GM23338 (cell line): Measurements from ENCODE around the gene SESN1. TPM values are rescaled to one million over a fixed set of nuclear protein-coding genes. Genes with fewer than 3 reads are reported as not detected.

Source experiments
- ATAC-seq: fragments of 200-7000 bp; cut with Tn5 transposase; 3 replicates; pipeline ENCODE4 v1.9.1; 2020
- DNase-seq: peaks from one replicate; pipeline ENCODE4 v3.0.0-alpha.2; 2015; ENCODE audit warnings: low spot score
- H2AFZ ChIP-seq: fragments of 200-600 bp; sonication (generic); 2 replicates; pipeline ENCODE4 v1.8.0; 2016; ENCODE audit warnings: antibody characterized with exemption, mild to moderate bottlenecking, moderate library complexity
- H3F3A ChIP-seq: fragments of 200-600 bp; sonication (generic); replicated peaks from 2 replicates; pipeline ENCODE4 v1.8.0; 2017; ENCODE audit warnings: antibody characterized with exemption, mixed run types, low read depth
- H3K27ac ChIP-seq: fragments of 200-600 bp; sonication (generic); 2 replicates; pipeline ENCODE4 v1.6.1; 2016; ENCODE audit warnings: low read depth
- H3K27me3 ChIP-seq: fragments of 200-600 bp; sonication (generic); 2 replicates; pipeline ENCODE4 v1.8.0; 2016; ENCODE audit warnings: mild to moderate bottlenecking, mixed run types, moderate library complexity; ENCODE audit not compliant: insufficient read depth
- H3K36me3 ChIP-seq: fragments of 200-600 bp; sonication (generic); 2 replicates; pipeline ENCODE4 v1.8.0; 2016; ENCODE audit warnings: mild to moderate bottlenecking; ENCODE audit not compliant: insufficient read depth
- H3K4me1 ChIP-seq: fragments of 200-600 bp; sonication (generic); 2 replicates; pipeline ENCODE4 v1.8.0; 2016; ENCODE audit warnings: mild to moderate bottlenecking, moderate library complexity; ENCODE audit not compliant: insufficient read depth
- H3K4me2 ChIP-seq: fragments of 200-600 bp; sonication (generic); 2 replicates; pipeline ENCODE4 v1.7.1; 2017; ENCODE audit warnings: mixed run types
- H3K4me3 ChIP-seq: fragments of 200-600 bp; sonication (generic); 2 replicates; pipeline ENCODE4 v1.6.1; 2016; ENCODE audit warnings: mixed run types
- H3K79me2 ChIP-seq: fragments of 200-600 bp; sonication (generic); replicated peaks from 2 replicates; pipeline ENCODE4 v1.8.0; 2017; ENCODE audit warnings: mild to moderate bottlenecking; ENCODE audit not compliant: insufficient read depth
- H3K9me2 ChIP-seq: fragments of 200-600 bp; sonication (generic); 2 replicates; pipeline ENCODE4 v1.8.0; 2017; ENCODE audit not compliant: insufficient read depth
- H4K20me1 ChIP-seq: fragments of 200-600 bp; sonication (generic); replicated peaks from 2 replicates; pipeline ENCODE4 v1.8.0; 2017; ENCODE audit warnings: mild to moderate bottlenecking; ENCODE audit not compliant: insufficient read depth
- H3K27ac Mint-ChIP-seq: 2 replicates; pipeline ENCODE4 v1.8.0; 2020; ENCODE audit warnings: inconsistent platforms, mild to moderate bottlenecking, moderate library complexity, mixed read lengths
- H3K27me3 Mint-ChIP-seq: 3 replicates; pipeline ENCODE4 v1.8.0; 2022; ENCODE audit warnings: low read depth, mild to moderate bottlenecking, moderate library complexity, mixed read lengths, inconsistent platforms; ENCODE audit not compliant: insufficient read depth, poor library complexity
- H3K36me3 Mint-ChIP-seq: 3 replicates; pipeline ENCODE4 v1.8.0; 2021; ENCODE audit warnings: low read depth, mild to moderate bottlenecking, inconsistent platforms, moderate library complexity, mixed read lengths
- H3K4me1 Mint-ChIP-seq: 3 replicates; pipeline ENCODE4 v1.8.0; 2020; ENCODE audit warnings: mild to moderate bottlenecking, inconsistent platforms, mixed read lengths
- H3K4me3 Mint-ChIP-seq: 3 replicates; pipeline ENCODE4 v1.8.0; 2021; ENCODE audit warnings: moderate library complexity, mild to moderate bottlenecking, inconsistent platforms, mixed read lengths
- H3K9me3 Mint-ChIP-seq: 3 replicates; pipeline ENCODE4 v1.8.0; 2020; ENCODE audit warnings: moderate library complexity, mild to moderate bottlenecking, inconsistent platforms, mixed read lengths
- CREB1 ChIP-seq: fragments of 250-450 bp; sonication (Bioruptor Pico); IDR thresholded peaks from 2 replicates; pipeline ENCODE4 v1.5.0; 2020; ENCODE audit warnings: low read depth, mild to moderate bottlenecking, moderate library complexity
- CTCF ChIP-seq, 2 experiments: fragments of 200-600 bp in 1 of 2; sonication (generic) in 1 of 2; conservative IDR thresholded peaks; 2 replicates each; pipeline versions ENCODE4 v1.5.1 to v1.6.1; 2016 to 2017; ENCODE audit warnings: antibody characterized with exemption in 2 of 2, low read depth in 2 of 2, mild to moderate bottlenecking in 2 of 2, moderate library complexity in 1 of 2
- ETS1 ChIP-seq: IDR thresholded peaks from 2 replicates; pipeline ENCODE4 v1.6.1; 2016; ENCODE audit warnings: antibody characterized with exemption
- EZH2 ChIP-seq: fragments of 200-600 bp; sonication (generic); IDR thresholded peaks from one replicate; pipeline ENCODE4 v1.8.0; 2017; ENCODE audit warnings: antibody characterized with exemption, mild to moderate bottlenecking, low read depth; ENCODE audit not compliant: unreplicated experiment
- EZH2phosphoT487 ChIP-seq: fragments of 200-600 bp; sonication (generic); IDR thresholded peaks from one replicate; pipeline ENCODE4 v1.8.1; 2018; ENCODE audit warnings: antibody characterized with exemption; ENCODE audit not compliant: unreplicated experiment
- JUNB ChIP-seq: IDR thresholded peaks from one replicate; pipeline ENCODE4 v1.6.1; 2016; ENCODE audit warnings: antibody characterized with exemption; ENCODE audit not compliant: unreplicated experiment
- NANOG ChIP-seq: IDR thresholded peaks from 2 replicates; pipeline ENCODE4 v1.6.1; 2016; ENCODE audit warnings: antibody characterized with exemption, borderline replicate concordance
- POLR2AphosphoS5 ChIP-seq: IDR thresholded peaks from 2 replicates; pipeline ENCODE4 v1.6.1; 2016; ENCODE audit warnings: antibody characterized with exemption, low read depth
- REST ChIP-seq: IDR thresholded peaks from one replicate; pipeline ENCODE4 v1.6.1; 2018; ENCODE audit warnings: antibody characterized with exemption; ENCODE audit not compliant: unreplicated experiment
- STAT1 ChIP-seq: IDR thresholded peaks from one replicate; pipeline ENCODE4 v1.6.1; 2016; ENCODE audit warnings: antibody characterized with exemption; ENCODE audit not compliant: unreplicated experiment
- ZNF114 ChIP-seq: fragments of 250-450 bp; sonication (Bioruptor Pico); IDR thresholded peaks from 2 replicates; pipeline ENCODE4 v1.5.0; 2020; ENCODE audit warnings: mild to moderate bottlenecking, moderate library complexity
- ZNF331 ChIP-seq: fragments of 250-450 bp; sonication (Bioruptor Pico); IDR thresholded peaks from 2 replicates; pipeline ENCODE4 v1.5.0; 2020; ENCODE audit warnings: low read depth, mild to moderate bottlenecking, moderate library complexity
- ZNF462 ChIP-seq: fragments of 250-450 bp; sonication (Bioruptor Pico); IDR thresholded peaks from 2 replicates; pipeline ENCODE4 v1.5.0; 2020; ENCODE audit warnings: mild to moderate bottlenecking, moderate library complexity
- polyA plus RNA-seq: library from polyadenylated mRNA; unstranded; fragments of >200 nt; fragmentation: Nextera tagmentation; extraction: Ambion mirVana; gene quantifications from 2 replicates; pipeline ENCODE4 v1.2.1, GENCODE V29; 2016
- total RNA-seq: library from RNA; depleted of rRNA; stranded (reverse); fragments of >200 nt; shearing (Covaris generic); gene quantifications from 2 replicates; pipeline ENCODE4 v1.2.3, GENCODE V29; 2014

The SESN1 gene
- total and polyA plus RNA-seq, 2 experiments from 2014 or later: 26.2 to 36.4 TPM

- H3K27me3 Mint-ChIP-seq: no peaks in the 10 kb centered on the region
- DNase-seq: no peak
Observed at GRCh38 chr6:108960601-108961000, 134.0 kb downstream of the SESN1 start.

More at GRCh38 chr6:108960601-108961000, 134.0 kb downstream of the SESN1 start:
- Mint-ChIP-seq H3K9me3 (no peaks in the 10 kb centered on the region), H3K4me1 (peaks cover 17% of the 10 kb centered on the region), H3K27ac (no peak overlapping the region; the same call in 1 of the 2 replicates), H3K36me3 (no peaks in the 10 kb centered on the region; the same call in 2 of the 3 replicates), H3K4me3 (no peak overlapping the region)
- no peak overlapping the region for H3K27ac ChIP-seq
- no peaks in the 10 kb centered on the region for H3F3A ChIP-seq
- no peaks in the 10 kb centered on the region for H3K79me2 ChIP-seq
- no peak overlapping the region for H3K4me2 ChIP-seq
- TF ChIP-seq EZH2phosphoT487 (no peak), CTCF (conservative IDR thresholded peaks at IDR 0.05; ENCODE audit: low read depth in 2 of 2) (no peak), CREB1 (CRISPR knock-in tag) (no peak), ZNF114 (CRISPR knock-in tag) (no peak), REST (no peak), ETS1 (no peak), EZH2 (no peak), ZNF331 (CRISPR knock-in tag) (no peak), NANOG (no peak), POLR2AphosphoS5 (no peak), ZNF462 (CRISPR knock-in tag) (no peak), JUNB (no peak), STAT1 (no peak)
- H3K4me3 ChIP-seq: no peak overlapping the region
- no peak overlapping the region for H2AFZ ChIP-seq
- no peaks in the 10 kb centered on the region for H3K9me2 ChIP-seq
- H3K36me3 ChIP-seq: no peaks in the 10 kb centered on the region
- no peak for ATAC-seq
- H4K20me1 ChIP-seq: no peaks in the 10 kb centered on the region
- H3K4me1 ChIP-seq: peaks cover 6% of the 10 kb centered on the region
- no peaks in the 10 kb centered on the region for H3K27me3 ChIP-seq
